Stimulated activated CD8-positive, alpha-beta memory T cell treated with anti-CD3 and anti-CD28 coated beads, Interleukin-4, amount 100 ng/mL, for 1 hour (primary cell): ENCODE measurements around the gene MAP6D1.
"Not testable (repeated sequence)": the region's sequence is repeated elsewhere in the genome, so short reads cannot be mapped to it uniquely, and the experiment has no call there.

Source experiments
- DNase-seq, 2 donors: peaks; one replicate each; pipeline ENCODE4 v3.0.0-alpha.2; 2020; ENCODE audit warnings: low read depth in 2 of 2, low spot score in 1 of 2

MAP6D1 gene

DNA sequence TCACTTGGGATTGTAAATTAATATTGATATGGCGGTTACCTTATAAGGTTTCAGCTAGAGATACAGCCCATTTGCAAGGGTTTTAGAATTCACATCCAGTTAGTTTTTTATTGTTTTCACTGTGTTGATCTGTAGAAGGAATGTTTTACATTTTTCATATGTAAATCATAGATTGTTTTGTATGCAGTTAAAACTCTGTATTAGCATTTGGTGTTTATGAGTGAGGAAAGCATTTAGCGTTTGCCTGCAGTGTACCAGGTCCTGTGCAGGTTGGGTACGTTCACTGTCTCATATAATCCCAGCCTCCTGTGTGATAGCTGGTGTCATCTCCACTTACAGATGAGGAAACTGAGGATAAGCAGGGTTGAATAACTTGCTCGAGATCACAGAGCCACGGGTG lies 23.8 kb downstream of the MAP6D1 start:
- DNase-seq: no peak

DNA sequence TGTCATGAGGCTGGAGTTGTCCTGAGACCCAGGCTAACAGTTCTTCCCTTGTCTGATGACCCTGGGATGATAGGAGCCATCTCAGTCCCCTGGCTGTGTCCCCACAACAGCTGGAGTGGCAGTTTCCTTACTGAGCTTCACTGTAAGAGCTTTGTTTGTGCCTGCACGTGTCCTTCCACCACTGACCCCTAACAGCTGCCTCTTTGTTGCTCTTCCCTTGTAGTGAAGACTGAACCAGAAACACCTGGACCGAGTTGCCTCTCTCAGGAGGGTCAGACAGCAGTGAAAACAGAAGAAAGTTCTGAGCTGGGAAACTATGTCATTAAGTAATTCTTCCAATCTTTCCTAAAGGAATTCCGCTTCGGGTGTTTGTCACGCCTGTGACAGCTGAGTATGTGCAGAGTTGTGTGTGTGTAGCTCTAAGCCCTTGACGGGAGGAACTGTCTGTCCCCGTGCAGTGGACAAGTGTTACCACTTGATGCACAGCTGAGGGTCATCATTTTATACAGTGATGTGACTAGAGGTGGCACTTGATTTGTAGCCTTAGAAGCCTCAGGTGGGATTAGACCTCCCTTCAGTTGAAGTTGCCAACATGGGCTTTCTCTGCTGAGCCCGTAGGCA lies 25.0 kb downstream of the MAP6D1 start:
- no peak for DNase-seq

DNA sequence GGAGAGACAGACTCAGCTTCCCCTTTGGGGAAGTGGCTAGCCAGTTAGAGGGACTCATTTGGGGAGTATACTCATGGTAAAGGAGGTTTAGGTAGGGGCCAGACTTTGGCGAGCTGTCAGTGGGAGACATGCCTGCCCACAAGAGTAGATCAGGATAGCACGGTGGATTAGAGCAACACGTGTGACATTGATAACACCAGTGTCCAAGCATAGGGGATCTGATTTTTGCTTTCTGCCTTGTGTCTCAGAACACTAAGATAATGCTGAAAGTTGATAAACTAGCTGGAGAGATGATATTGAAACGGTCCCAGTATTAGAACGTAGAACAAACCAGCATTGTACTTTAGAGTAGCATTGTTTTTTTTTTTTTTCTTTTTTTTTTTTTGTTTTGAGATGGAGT lies 25.9 kb downstream of the MAP6D1 start:
- DNase-seq: no peak

DNA sequence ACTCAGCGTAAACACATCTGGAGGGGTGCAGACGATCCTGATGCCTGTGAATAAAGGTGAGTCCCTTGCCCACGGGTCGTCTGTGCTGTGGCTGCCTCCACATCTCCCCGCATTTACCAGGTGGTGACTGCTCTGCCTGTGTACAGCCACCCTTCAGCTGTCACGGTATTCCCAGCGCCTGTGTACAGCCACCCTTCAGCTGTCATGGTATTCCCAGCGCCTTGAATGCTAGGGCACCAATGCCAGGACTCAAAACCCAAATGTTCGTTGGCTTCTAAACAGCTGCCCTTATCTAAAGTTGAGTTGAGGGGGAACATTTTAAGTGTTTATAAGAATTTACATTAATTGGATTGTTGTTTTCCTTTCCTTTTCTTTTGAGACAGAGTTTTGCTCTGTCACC lies 27.4 kb downstream of the MAP6D1 start:
- DNase-seq: no peak

DNA sequence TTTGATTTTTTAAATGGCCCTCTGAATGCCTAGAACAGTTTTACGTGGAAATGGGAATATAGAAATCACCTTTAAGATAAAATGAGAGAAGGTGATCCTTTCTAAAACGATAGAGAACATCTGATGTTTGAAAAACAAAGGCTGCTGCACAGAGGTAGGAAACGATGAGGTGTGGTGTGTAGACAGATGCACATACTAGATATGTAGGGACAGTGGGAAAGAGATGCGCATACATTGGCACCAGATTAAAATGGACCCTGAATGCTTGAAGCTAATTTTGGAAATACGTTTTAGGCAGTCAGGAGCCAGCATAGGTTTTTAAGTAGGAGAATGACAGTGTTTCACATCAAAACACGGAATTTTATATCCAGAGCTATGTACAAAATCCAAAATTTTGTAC lies 29.0 kb downstream of the MAP6D1 start:
- no peak for DNase-seq

GRCh38 chr3:183794452-183794851 lies 30.9 kb downstream of the MAP6D1 start:
- no peak for DNase-seq

DNA sequence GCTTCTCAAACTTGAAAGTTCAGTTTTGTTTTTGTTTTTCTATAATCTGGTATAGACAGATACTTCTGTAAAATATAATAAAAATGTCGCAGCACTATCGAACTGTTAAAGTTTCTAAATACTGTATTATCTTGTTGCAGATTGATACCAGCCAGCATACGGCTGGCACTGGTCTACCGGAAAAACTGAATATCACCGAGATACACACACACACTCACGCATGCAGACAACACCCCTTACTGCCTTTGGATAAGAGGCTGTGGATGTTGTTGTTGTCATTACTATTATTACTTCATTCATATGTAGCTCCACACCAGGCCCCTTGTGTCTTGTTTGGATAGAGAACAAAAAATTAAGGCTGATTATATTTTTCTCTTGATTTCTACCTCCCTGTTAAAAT lies 32.4 kb downstream of the MAP6D1 start:
- no peak for DNase-seq

- no peak for DNase-seq
Observed at GRCh38 chr3:183790700-183791099, 34.7 kb downstream of the MAP6D1 start.

DNA sequence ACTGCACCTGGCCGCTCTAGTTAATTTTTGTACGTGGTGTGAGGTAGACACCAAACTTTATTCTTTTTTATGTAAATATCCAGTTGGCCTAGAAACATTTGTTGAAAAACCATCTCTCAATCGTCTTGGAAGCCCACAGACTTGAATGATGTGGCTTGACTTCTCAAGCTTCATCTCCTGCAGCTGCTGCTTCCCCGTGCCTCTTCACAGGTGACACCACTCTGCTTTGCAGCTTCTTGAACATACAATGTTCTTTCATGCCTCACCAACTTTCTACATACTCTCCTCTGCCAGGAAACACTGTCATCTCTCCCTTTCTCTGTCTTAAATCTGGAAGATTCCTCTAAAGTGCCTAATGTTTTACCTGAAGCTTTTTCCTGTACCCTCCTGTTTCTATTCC lies 35.6 kb downstream of the MAP6D1 start:
- DNase-seq: no peak

- not testable (repeated sequence) for DNase-seq
Observed at GRCh38 chr3:183784503-183784902, 40.9 kb downstream of the MAP6D1 start.

GRCh38 chr3:183782576-183783276 lies 42.7 kb downstream of the MAP6D1 start:
- no peak for DNase-seq

DNA sequence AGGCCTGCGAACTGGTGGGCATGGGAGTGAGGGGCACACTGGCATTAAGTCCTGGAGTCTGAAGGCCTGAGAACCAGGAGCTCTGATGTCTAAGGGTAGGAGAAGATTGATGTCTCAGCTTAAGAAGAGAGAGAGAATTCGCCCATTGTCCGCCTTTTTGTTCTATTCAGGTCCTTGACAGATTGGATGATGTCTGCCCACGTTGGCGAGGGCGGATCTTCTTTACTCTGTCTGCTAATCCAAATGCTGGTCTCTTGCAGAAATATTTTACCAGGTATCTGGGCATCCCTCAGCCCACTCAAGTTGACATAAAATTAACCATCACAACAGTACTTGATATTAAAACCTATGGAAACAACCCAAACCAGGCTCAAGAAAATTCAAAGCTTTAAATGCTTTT lies 44.1 kb downstream of the MAP6D1 start:
- no peak for DNase-seq

DNA sequence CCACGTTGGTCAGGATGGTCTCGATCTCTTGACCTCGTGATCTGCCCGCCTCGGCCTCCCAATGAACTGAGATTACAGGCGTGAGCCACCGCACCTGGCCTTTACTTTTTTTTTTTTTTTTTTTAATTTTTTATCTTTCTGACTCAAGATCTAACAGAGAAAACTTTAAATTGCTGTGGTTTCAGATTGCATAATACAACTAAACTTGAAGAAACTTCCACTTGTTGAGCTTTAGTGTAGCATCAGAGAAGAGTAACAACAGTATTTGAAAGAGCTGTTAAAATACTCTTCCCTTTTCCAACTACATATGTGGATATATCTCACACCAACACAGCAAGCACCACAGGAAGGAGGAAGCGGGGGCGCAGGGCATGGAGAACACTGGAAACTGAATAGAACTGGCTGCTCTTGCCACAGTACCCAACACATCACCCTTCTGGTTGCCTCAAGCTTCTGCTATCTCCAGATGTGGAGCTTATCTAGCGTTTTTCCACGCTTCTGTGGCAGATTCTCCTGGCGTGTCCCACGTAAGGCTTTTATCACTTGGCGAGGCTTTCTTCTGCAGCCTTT lies 45.4 kb downstream of the MAP6D1 start:
- DNase-seq: no peak

GRCh38 chr3:183777016-183777618 lies 48.3 kb downstream of the MAP6D1 start:
- no peak for DNase-seq

DNA sequence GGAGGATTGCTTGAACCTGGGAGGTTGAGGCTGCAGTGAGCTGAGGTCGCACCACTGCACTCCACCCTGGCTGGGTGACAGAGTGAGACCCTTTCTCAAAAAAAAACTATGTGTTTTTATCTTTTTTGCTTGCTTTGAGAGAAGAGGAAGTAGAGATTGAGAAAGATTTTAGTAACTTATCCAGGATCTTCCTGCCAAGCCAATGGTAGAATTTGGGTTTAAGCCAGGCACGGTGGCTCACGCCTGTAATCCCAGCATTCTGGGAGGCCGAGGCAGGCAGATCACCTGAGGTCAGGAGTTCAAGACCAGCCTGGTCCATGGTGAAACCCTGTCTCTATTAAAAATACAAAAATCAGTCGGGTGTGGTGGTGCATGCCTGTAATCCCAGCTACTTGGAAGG lies 48.9 kb downstream of the MAP6D1 start:
- DNase-seq: not testable (repeated sequence)

DNA sequence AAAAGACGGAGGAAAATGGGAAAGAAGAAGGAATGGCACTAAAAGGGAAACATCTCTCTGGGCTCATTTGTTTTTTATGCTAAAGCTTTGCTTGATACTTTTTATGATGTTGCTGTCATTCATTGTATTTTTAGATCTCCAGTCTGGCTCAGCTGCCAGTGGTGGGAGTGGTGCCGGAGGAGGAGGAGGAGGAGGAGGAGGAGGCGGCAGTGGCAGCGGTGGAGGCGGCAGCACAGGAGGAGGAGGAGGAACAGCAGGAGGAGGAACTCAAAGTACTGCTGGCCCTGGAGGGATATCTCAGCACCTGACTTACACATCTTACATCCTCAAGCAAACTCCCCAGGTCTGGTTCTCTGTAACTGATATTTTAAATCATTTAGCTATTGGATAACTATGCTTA lies 49.6 kb downstream of the MAP6D1 start:
- no peak for DNase-seq

DNA sequence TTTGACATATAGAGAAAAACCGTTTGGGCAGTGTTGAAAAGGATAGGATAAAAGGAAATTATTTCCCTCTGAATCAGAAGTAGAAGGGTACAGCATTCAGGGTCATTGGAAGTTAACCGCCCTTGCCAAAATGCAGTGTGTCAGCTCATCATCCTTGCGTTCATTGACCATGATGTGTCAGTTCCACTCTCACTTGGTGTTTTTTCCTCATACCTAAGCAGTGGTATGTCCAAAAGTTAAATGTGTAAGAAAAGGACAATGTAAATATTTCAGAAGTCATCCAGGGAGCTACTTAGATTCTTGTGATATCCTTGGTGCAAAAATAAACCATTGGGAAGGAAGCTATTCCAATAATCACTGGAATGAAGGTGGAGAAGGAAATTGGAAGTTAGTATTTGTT lies 50.7 kb downstream of the MAP6D1 start:
- no peak for DNase-seq

- DNase-seq: no peak
Observed at GRCh38 chr3:183769453-183769852, 55.9 kb downstream of the MAP6D1 start.

DNA sequence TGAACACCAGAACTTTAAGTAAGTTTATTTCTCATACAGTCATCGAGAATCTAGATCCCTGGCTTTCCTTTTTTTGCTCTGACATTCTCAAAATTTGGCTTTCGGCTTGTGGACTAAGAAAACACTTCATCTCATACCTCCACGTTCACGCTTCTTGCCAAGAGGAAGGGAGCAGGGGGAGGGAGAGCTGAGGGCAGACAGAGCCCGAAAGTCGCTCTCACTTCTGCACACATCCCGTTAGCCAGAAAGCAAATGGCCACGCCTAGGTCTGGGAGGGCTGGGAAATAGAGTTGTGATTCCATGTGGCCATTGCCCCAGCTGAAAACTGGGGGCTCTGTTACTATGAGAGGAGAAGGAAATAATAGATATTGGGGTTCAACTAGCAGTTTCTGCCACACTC lies 57.3 kb downstream of the MAP6D1 start:
- DNase-seq: no peak

DNA sequence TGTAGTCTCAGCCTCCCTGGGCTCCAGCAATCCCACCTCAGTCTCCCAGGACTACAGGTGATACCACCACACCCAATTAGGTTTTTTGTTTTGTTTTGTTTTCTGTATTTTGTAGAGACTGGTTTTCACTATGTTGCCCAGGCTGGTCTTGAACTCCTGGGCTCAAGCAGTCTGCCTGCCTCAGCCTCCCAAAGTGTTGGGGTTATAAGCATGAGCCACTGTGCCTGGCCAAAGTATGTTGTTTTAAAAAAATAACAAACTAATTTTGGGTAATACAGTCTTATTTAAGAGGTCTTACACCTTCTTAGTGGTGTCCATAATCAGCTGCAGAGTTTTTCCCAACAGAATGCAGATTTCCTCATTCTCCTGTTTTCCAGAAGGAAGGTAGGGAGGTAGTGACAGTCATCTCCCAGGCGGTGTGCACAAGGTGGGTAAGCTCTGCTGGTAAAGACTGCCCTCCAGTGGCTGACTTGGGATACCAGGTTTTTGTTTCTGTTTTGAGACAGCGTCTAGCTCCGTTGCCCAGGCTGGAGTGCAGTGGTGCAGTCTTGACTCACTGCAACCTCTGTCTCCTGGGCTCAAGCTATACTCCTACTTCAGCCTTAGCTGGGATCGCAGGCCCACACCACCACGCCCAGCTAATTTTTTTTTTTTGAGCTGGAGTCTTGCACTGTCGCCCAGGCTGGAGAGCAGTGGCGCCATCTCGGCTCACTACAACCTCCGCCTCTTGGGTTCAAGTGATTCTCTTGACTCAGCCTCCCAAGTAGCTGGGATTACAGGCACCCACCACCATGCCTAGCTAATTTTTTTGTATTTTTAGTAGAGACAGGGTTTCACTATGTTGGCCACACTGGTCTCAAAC lies 58.4 kb downstream of the MAP6D1 start:
- peak; percentile 35 to 49 for DNase-seq

DNA sequence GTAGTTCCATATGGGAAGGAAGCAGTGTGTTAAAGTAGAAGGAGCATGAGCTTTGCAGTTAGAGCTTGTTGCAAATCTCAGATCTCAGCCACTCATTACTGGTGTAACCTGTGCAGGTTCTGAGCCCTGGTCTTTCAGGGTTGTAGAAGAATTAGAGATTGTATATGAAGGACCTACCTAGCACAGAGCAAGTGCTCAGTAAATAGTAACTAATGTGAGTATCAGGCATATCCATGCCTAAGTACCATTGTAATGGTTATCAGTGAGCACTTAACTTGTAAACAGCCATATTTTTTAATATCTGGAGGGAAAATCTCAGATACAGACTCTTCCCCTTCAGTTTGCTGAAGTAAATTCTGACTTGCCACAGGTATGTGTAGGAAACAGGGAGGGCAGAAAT lies 59.3 kb downstream of the MAP6D1 start:
- DNase-seq: no peak
